Measurements from ENCODE around the gene COL17A1.

Gene COL17A1

DNA sequence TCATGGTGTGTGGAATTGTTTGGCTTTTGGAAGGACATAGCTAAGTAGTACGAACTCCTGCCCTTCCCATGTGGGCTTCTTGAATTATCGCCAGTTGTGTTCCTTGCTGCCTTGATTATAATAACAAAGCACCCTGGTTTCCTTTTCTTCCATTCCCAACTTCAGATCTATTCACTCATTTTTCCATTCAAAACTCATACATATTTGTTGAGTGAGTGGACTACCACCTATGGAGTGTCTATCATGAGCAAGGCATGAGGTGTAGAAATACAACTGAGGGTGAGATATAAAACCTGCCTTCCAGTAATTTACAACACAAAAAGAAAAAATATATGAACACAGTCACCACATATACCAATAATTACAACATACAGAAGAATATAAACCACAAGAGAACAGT is 4.9 kb upstream of the COL17A1 start:
- Histone ChIP-seq H3K9ac (ENCODE audit: low read length) (no peak overlapping the region), H3K9me3 (ENCODE audit: low read length) (no peaks in the 10 kb centered on the region)

DNA sequence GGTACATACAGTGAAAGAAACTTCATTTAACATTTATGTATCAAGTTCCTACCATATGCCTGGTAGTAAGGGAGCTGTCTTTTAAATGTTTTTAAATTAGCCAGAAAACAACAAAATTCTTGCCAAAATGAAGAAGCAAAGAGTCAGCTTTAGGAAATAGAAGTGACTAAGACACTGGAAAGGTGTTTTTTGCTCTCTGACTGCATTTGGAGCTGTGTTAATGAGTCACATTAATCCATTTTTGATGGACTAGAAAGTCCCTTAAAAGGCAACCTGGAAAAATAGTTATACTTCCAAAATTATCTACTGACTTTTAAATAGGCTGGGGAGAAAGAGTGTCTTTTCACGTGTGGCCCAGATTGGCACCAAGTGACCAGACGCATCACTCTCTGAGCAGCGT is 3.9 kb upstream of the COL17A1 start:
- no peaks in the 10 kb centered on the region for H3K4me1 ChIP-seq (ENCODE audit: insufficient read depth, low read length)
- no peak overlapping the region for H3K4me3 ChIP-seq (ENCODE audit: low read depth in 1 of 2, low read length in 2 of 2)
- H3K27me3 ChIP-seq (ENCODE audit: control insufficient read depth in 1 of 2, insufficient read depth in 2 of 2, low read length in 2 of 2): no peaks in the 10 kb centered on the region
- no peaks in the 10 kb centered on the region for H3K36me3 ChIP-seq (ENCODE audit: insufficient read depth, low read length)
- H3K9me3 ChIP-seq (ENCODE audit: low read length): no peaks in the 10 kb centered on the region
- H3K27ac ChIP-seq (ENCODE audit: low read depth, low read length): no peak overlapping the region
- H3K9ac ChIP-seq (ENCODE audit: low read length): no peak overlapping the region

More for the DNA sequence above, 4.9 kb upstream of the COL17A1 start:
- Histone ChIP-seq H3K4me3 (ENCODE audit: low read depth in 1 of 2, low read length in 2 of 2) (no peak overlapping the region), H3K27ac (ENCODE audit: low read depth, low read length) (no peak overlapping the region), H3K27me3 (ENCODE audit: control insufficient read depth in 1 of 2, insufficient read depth in 2 of 2, low read length in 2 of 2) (no peaks in the 10 kb centered on the region), H3K4me1 (ENCODE audit: insufficient read depth, low read length) (no peaks in the 10 kb centered on the region), H3K36me3 (ENCODE audit: insufficient read depth, low read length) (no peaks in the 10 kb centered on the region)

GRCh38 chr10:104088239-104088638 is 2.6 kb upstream of the COL17A1 start:
- Histone ChIP-seq H3K36me3 (ENCODE audit: insufficient read depth, low read length) (no peaks in the 10 kb centered on the region), H3K27ac (ENCODE audit: low read depth, low read length) (no peak overlapping the region), H3K27me3 (ENCODE audit: control insufficient read depth in 1 of 2, insufficient read depth in 2 of 2, low read length in 2 of 2) (no peaks in the 10 kb centered on the region), H3K4me1 (ENCODE audit: insufficient read depth, low read length) (no peaks in the 10 kb centered on the region), H3K4me3 (ENCODE audit: low read depth in 1 of 2, low read length in 2 of 2) (no peak overlapping the region), H3K9ac (ENCODE audit: low read length) (no peak overlapping the region), H3K9me3 (ENCODE audit: low read length) (no peaks in the 10 kb centered on the region)

- H3K9ac ChIP-seq (ENCODE audit: low read length): no peak overlapping the region
- H3K4me1 ChIP-seq (ENCODE audit: insufficient read depth, low read length): peaks cover 7% of the 10 kb centered on the region
- H3K36me3 ChIP-seq (ENCODE audit: insufficient read depth, low read length): no peaks in the 10 kb centered on the region
- no peak overlapping the region for H3K4me3 ChIP-seq (ENCODE audit: low read depth in 1 of 2, low read length in 2 of 2)
- no peaks in the 10 kb centered on the region for H3K9me3 ChIP-seq (ENCODE audit: low read length)
- H3K27ac ChIP-seq (ENCODE audit: low read depth, low read length): no peak overlapping the region
- no peaks in the 10 kb centered on the region for H3K27me3 ChIP-seq (ENCODE audit: control insufficient read depth in 1 of 2, insufficient read depth in 2 of 2, low read length in 2 of 2)
Measured at GRCh38 chr10:104084482-104085142, 1.1 kb downstream of the COL17A1 start.

GRCh38 chr10:104081998-104082397 is 3.7 kb downstream of the COL17A1 start:
- no peak overlapping the region for H3K27ac ChIP-seq (ENCODE audit: low read depth, low read length)
- no peak overlapping the region for H3K9ac ChIP-seq (ENCODE audit: low read length)
- no peaks in the 10 kb centered on the region for H3K36me3 ChIP-seq (ENCODE audit: insufficient read depth, low read length)
- H3K9me3 ChIP-seq (ENCODE audit: low read length): no peaks in the 10 kb centered on the region
- no peak overlapping the region for H3K4me3 ChIP-seq (ENCODE audit: low read depth in 1 of 2, low read length in 2 of 2)
- no peaks in the 10 kb centered on the region for H3K27me3 ChIP-seq (ENCODE audit: control insufficient read depth in 1 of 2, insufficient read depth in 2 of 2, low read length in 2 of 2)
- H3K4me1 ChIP-seq (ENCODE audit: insufficient read depth, low read length): peaks cover 7% of the 10 kb centered on the region

DNA sequence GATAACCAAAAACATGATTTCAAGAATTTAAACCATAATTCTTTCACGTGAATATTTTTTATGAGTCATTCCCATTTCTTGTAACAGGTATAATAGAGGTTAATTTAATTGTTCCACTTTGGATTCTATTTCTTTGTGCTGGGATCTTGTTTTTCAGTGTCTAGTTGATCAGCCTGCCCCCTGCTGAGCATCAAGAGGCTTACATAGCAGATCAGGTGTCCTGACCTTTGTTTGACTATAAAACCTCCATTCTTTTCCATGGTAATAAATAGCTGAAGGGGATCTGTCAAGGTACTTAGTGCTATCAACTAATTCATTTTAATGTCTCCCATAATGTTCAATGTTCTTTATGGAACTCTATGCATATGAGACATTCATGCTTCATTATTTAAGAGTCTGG is 4.9 kb downstream of the COL17A1 start:
- H3K27me3 ChIP-seq (ENCODE audit: control insufficient read depth in 1 of 2, insufficient read depth in 2 of 2, low read length in 2 of 2): no peaks in the 10 kb centered on the region
- no peaks in the 10 kb centered on the region for H3K36me3 ChIP-seq (ENCODE audit: insufficient read depth, low read length)
- H3K9ac ChIP-seq (ENCODE audit: low read length): no peak overlapping the region
- no peaks in the 10 kb centered on the region for H3K9me3 ChIP-seq (ENCODE audit: low read length)
- peaks cover 7% of the 10 kb centered on the region for H3K4me1 ChIP-seq (ENCODE audit: insufficient read depth, low read length)
- H3K27ac ChIP-seq (ENCODE audit: low read depth, low read length): no peak overlapping the region
- H3K4me3 ChIP-seq (ENCODE audit: low read depth in 1 of 2, low read length in 2 of 2): no peak overlapping the region

- Histone ChIP-seq H3K9me3 (ENCODE audit: low read length) (no peaks in the 10 kb centered on the region), H3K9ac (ENCODE audit: low read length) (no peak overlapping the region), H3K27ac (ENCODE audit: low read depth, low read length) (no peak overlapping the region), H3K27me3 (ENCODE audit: control insufficient read depth in 1 of 2, insufficient read depth in 2 of 2, low read length in 2 of 2) (no peaks in the 10 kb centered on the region), H3K4me3 (ENCODE audit: low read depth in 1 of 2, low read length in 2 of 2) (no peak overlapping the region), H3K36me3 (ENCODE audit: insufficient read depth, low read length) (no peaks in the 10 kb centered on the region), H3K4me1 (ENCODE audit: insufficient read depth, low read length) (peaks cover 7% of the 10 kb centered on the region)
Measured at GRCh38 chr10:104077663-104078151, 8.0 kb downstream of the COL17A1 start.

DNA sequence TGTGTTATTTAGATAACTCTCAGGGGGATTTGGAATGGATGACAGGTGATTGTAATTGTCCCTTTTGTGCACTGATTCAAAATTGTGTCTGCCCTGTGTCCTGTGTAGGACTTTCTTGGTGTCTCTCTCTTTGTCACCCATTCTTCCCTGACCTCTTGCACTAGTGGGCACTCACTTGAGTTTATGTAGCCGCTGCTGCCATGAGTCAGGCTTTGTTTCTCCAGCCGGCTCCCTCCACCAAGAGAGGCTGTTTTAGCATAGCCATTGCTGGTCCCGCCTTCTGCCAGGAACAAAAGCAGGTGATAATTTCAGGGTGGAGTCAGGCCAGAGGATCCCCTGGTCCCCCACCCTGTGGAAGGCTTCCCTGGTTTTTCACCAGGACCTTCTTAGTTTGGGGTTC is 8.4 kb downstream of the COL17A1 start:
- H3K9ac ChIP-seq (ENCODE audit: low read length): no peak overlapping the region
- no peak overlapping the region for H3K27ac ChIP-seq (ENCODE audit: low read depth, low read length)

GRCh38 chr10:104076743-104077160 is 8.9 kb downstream of the COL17A1 start:
- Histone ChIP-seq H3K27me3 (ENCODE audit: control insufficient read depth in 1 of 2, insufficient read depth in 2 of 2, low read length in 2 of 2) (no peaks in the 10 kb centered on the region), H3K4me1 (ENCODE audit: insufficient read depth, low read length) (peaks cover 2% of the 10 kb centered on the region), H3K27ac (ENCODE audit: low read depth, low read length) (no peak overlapping the region), H3K9ac (ENCODE audit: low read length) (no peak overlapping the region), H3K36me3 (ENCODE audit: insufficient read depth, low read length) (no peaks in the 10 kb centered on the region), H3K4me3 (ENCODE audit: low read depth in 1 of 2, low read length in 2 of 2) (no peak overlapping the region), H3K9me3 (ENCODE audit: low read length) (no peaks in the 10 kb centered on the region)

More for the DNA sequence above, 8.4 kb downstream of the COL17A1 start:
- Histone ChIP-seq H3K9me3 (ENCODE audit: low read length) (no peaks in the 10 kb centered on the region), H3K36me3 (ENCODE audit: insufficient read depth, low read length) (no peaks in the 10 kb centered on the region), H3K27me3 (ENCODE audit: control insufficient read depth in 1 of 2, insufficient read depth in 2 of 2, low read length in 2 of 2) (no peaks in the 10 kb centered on the region), H3K4me3 (ENCODE audit: low read depth in 1 of 2, low read length in 2 of 2) (no peak overlapping the region), H3K4me1 (ENCODE audit: insufficient read depth, low read length) (peaks cover 7% of the 10 kb centered on the region)

DNA sequence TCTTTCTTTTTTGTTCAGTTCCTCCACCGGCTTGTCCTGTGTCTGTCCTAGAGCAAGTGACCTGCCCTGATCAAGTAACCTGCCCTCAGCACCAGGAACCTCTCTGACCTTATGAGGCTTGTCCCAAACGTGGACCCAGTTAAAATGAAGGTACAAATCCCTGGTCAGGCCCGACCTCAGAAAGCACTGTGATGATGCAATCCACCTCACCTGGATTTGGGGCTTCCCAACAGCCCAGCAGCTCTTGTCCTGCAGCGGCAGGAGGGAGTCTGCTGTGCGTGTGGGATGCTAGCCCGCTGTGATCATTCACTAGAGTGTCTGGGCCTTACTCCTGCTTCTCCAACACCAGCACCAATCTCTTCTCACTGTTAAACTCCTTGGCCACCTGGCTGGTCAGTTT is 11.2 kb downstream of the COL17A1 start:
- H3K9ac ChIP-seq (ENCODE audit: low read length): no peak overlapping the region
- no peak overlapping the region for H3K4me3 ChIP-seq (ENCODE audit: low read depth in 1 of 2, low read length in 2 of 2)
- no peaks in the 10 kb centered on the region for H3K9me3 ChIP-seq (ENCODE audit: low read length)
- H3K27me3 ChIP-seq (ENCODE audit: control insufficient read depth in 1 of 2, insufficient read depth in 2 of 2, low read length in 2 of 2): no peaks in the 10 kb centered on the region
- H3K4me1 ChIP-seq (ENCODE audit: insufficient read depth, low read length): no peaks in the 10 kb centered on the region
- no peaks in the 10 kb centered on the region for H3K36me3 ChIP-seq (ENCODE audit: insufficient read depth, low read length)
- no peak overlapping the region for H3K27ac ChIP-seq (ENCODE audit: low read depth, low read length)

DNA sequence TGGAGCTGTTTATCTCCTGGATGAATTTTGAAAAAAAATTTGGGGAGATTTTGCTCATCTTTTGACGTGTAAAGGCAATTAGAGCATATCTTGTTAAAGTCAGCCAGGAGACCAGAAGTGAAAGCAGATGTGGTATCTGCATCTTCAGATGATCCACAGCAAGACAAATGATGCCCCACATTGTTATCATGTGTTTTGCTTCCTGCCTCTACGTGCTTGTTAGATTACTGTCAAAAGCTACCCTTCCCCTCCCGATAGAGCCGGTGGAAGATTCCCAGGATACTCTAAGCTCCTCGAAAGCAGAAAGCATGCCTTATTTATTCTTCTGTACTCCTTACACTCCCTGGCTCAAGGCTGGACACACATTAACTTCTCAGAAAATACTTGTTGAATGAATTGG is 12.9 kb downstream of the COL17A1 start:
- H3K9ac ChIP-seq (ENCODE audit: low read length): no peak overlapping the region
- no peaks in the 10 kb centered on the region for H3K36me3 ChIP-seq (ENCODE audit: insufficient read depth, low read length)
- H3K4me3 ChIP-seq (ENCODE audit: low read depth in 1 of 2, low read length in 2 of 2): no peak overlapping the region
- no peak overlapping the region for H3K27ac ChIP-seq (ENCODE audit: low read depth, low read length)
- no peaks in the 10 kb centered on the region for H3K9me3 ChIP-seq (ENCODE audit: low read length)
- H3K4me1 ChIP-seq (ENCODE audit: insufficient read depth, low read length): no peaks in the 10 kb centered on the region
- H3K27me3 ChIP-seq (ENCODE audit: control insufficient read depth in 1 of 2, insufficient read depth in 2 of 2, low read length in 2 of 2): no peaks in the 10 kb centered on the region

- Histone ChIP-seq H3K27me3 (ENCODE audit: control insufficient read depth in 1 of 2, insufficient read depth in 2 of 2, low read length in 2 of 2) (no peaks in the 10 kb centered on the region), H3K4me3 (ENCODE audit: low read depth in 1 of 2, low read length in 2 of 2) (no peak overlapping the region), H3K27ac (ENCODE audit: low read depth, low read length) (no peak overlapping the region), H3K9ac (ENCODE audit: low read length) (no peak overlapping the region), H3K9me3 (ENCODE audit: low read length) (no peaks in the 10 kb centered on the region), H3K4me1 (ENCODE audit: insufficient read depth, low read length) (no peaks in the 10 kb centered on the region), H3K36me3 (ENCODE audit: insufficient read depth, low read length) (no peaks in the 10 kb centered on the region)
Measured at GRCh38 chr10:104069613-104070012, 16.1 kb downstream of the COL17A1 start.
